ENCODE data around the gene DOHH.

Gene DOHH

DNA sequence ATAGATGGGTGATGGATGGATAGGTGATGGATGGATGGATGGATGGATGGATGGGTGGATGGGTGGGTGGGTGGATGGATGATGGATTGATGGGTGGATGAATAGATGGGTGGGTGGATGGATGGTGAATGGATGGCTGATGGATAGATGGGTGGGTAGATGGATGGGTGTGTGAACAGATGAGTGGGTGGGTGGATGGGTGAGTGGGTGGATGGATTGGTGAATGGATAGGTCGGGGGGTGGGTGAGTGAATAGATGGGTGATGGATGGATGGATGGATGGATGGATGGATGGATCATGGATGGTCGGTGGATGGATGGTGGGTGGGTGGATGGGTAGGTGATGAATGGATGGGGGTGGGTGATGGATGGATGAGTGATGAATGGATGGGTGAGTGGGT lies 23.6 kb downstream of the DOHH start:
- Histone ChIP-seq H3K79me2 (ENCODE audit: control insufficient read depth, insufficient read depth, low read length, unreplicated experiment) (no peaks in the 10 kb centered on the region), H3K4me1 (ENCODE audit: control insufficient read depth, insufficient read depth, low read length, unreplicated experiment) (no peaks in the 10 kb centered on the region), H3K36me3 (ENCODE audit: insufficient read depth, low read length) (no peaks in the 10 kb centered on the region), H3K4me3 (ENCODE audit: low read depth, low read length) (no peak overlapping the region), H2AFZ (ENCODE audit: low read length, unreplicated experiment) (no peak overlapping the region), H3K27me3 (ENCODE audit: insufficient read depth, low read length) (peaks cover 20% of the 10 kb centered on the region), H3K27ac (ENCODE audit: low read depth, low read length) (no peak overlapping the region)

DNA sequence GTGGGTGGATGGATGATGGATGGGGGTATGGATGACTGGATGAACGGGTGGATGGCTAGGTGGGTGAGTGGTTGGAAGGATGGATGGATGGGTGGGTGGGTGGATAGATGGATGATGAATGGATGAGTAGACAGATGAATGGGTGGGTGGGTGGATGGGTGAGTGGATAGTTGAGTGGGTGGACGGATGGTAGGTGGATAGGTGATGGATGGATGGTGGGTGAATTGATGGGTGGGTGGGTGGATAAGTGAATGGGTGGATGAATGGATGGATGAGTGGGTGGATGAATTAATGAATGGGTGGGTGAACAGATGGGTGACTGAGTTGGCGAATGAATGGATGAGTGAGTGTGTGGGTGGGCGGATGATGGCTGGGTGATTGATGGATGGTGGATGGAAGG lies 25.0 kb downstream of the DOHH start:
- H3K4me1 ChIP-seq (ENCODE audit: control insufficient read depth, insufficient read depth, low read length, unreplicated experiment) = no peaks in the 10 kb centered on the region
- H3K27ac ChIP-seq (ENCODE audit: low read depth, low read length) = no peak overlapping the region
- no peak overlapping the region for H2AFZ ChIP-seq (ENCODE audit: low read length, unreplicated experiment)
- H3K27me3 ChIP-seq (ENCODE audit: insufficient read depth, low read length) = peaks cover 7% of the 10 kb centered on the region; the same call in 1 of the 2 replicates
- no peaks in the 10 kb centered on the region for H3K36me3 ChIP-seq (ENCODE audit: insufficient read depth, low read length)
- H3K79me2 ChIP-seq (ENCODE audit: control insufficient read depth, insufficient read depth, low read length, unreplicated experiment) = no peaks in the 10 kb centered on the region
- H3K4me3 ChIP-seq (ENCODE audit: low read depth, low read length) = no peak overlapping the region

DNA sequence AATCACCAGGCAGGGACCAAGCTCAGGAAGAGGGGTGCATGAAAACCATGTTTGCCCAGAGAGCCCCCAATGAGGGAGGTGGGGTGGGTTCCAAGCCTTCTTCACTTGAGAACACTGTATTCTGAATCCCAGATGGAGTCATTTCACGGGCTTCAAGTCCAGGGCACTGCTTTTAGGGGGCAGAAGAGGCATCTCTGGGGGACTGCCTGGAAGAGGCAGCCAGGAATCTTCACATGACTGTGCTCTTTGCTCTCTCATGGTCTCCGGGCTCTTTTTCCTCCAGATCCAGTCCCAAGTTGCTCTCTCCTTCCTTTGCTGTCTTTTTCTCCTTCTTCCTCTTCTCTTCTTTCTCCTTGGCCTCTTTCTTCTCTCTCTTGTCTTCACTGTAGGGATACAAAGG lies 25.9 kb downstream of the DOHH start:
- Histone ChIP-seq H3K36me3 (ENCODE audit: insufficient read depth, low read length) (no peaks in the 10 kb centered on the region), H3K27me3 (ENCODE audit: insufficient read depth, low read length) (peaks cover 6% of the 10 kb centered on the region; the same call in 1 of the 2 replicates), H3K27ac (ENCODE audit: low read depth, low read length) (no peak overlapping the region), H3K4me3 (ENCODE audit: low read depth, low read length) (no peak overlapping the region), H3K79me2 (ENCODE audit: control insufficient read depth, insufficient read depth, low read length, unreplicated experiment) (no peaks in the 10 kb centered on the region), H2AFZ (ENCODE audit: low read length, unreplicated experiment) (no peak overlapping the region), H3K4me1 (ENCODE audit: control insufficient read depth, insufficient read depth, low read length, unreplicated experiment) (no peaks in the 10 kb centered on the region)

- H3K27me3 ChIP-seq (ENCODE audit: insufficient read depth, low read length) = peaks cover 2% of the 10 kb centered on the region; the same call in 1 of the 2 replicates
- no peak overlapping the region for H3K4me3 ChIP-seq (ENCODE audit: low read depth, low read length)
- H3K79me2 ChIP-seq (ENCODE audit: control insufficient read depth, insufficient read depth, low read length, unreplicated experiment) = no peaks in the 10 kb centered on the region
- H2AFZ ChIP-seq (ENCODE audit: low read length, unreplicated experiment) = no peak overlapping the region
- H3K36me3 ChIP-seq (ENCODE audit: insufficient read depth, low read length) = no peaks in the 10 kb centered on the region
- H3K27ac ChIP-seq (ENCODE audit: low read depth, low read length) = no peak overlapping the region
- no peaks in the 10 kb centered on the region for H3K4me1 ChIP-seq (ENCODE audit: control insufficient read depth, insufficient read depth, low read length, unreplicated experiment)
Measured at GRCh38 chr19:3474010-3474409, 26.5 kb downstream of the DOHH start.

DNA sequence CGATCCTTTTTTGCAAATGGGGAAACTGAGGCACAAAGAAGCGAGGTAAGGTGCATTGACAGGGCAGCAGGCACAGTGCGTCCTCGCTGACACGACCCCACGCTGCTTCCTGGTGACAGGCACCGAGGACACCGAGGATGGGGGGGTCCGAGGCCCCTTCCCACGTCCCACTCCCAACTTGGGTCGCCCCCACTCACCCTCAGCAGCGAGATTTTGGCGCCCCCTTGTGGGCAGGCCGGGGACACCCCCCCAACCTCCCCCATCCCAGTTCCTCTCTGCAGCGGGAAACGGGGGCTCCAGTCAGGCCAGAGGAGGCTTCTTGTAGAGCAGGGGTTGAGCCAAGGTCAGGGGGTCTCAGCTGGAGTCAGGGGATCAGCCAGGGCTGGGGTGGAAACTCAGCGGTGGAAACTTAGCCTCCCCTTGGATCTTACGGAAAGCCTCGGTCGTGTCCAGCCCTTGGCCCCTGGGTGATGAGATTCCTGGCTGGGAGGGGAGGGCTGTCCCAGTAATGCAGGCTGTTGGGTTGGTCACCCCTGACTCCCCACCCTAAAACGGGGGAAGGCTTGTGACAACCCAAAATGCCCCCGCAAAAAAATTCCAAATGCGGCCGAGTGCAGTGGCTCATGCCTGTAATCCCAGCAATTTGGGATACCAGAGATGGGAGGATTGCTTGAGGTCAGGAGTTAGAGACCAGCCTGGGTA lies 28.4 kb downstream of the DOHH start:
- no peak overlapping the region for H2AFZ ChIP-seq (ENCODE audit: low read length, unreplicated experiment)
- no peaks in the 10 kb centered on the region for H3K27me3 ChIP-seq (ENCODE audit: insufficient read depth, low read length)
- no peaks in the 10 kb centered on the region for H3K79me2 ChIP-seq (ENCODE audit: control insufficient read depth, insufficient read depth, low read length, unreplicated experiment)
- no peak overlapping the region for H3K27ac ChIP-seq (ENCODE audit: low read depth, low read length)
- peaks cover 2% of the 10 kb centered on the region; the same call in 1 of the 2 replicates for H3K36me3 ChIP-seq (ENCODE audit: insufficient read depth, low read length)
- H3K4me3 ChIP-seq (ENCODE audit: low read depth, low read length) = no peak overlapping the region
- H3K4me1 ChIP-seq (ENCODE audit: control insufficient read depth, insufficient read depth, low read length, unreplicated experiment) = no peaks in the 10 kb centered on the region

GRCh38 chr19:3470500-3471128 lies 29.9 kb downstream of the DOHH start:
- Histone ChIP-seq H3K36me3 (ENCODE audit: insufficient read depth, low read length) (peaks cover 2% of the 10 kb centered on the region; the same call in 1 of the 2 replicates), H3K27ac (ENCODE audit: low read depth, low read length) (no peak overlapping the region), H3K4me1 (ENCODE audit: control insufficient read depth, insufficient read depth, low read length, unreplicated experiment) (no peaks in the 10 kb centered on the region), H3K79me2 (ENCODE audit: control insufficient read depth, insufficient read depth, low read length, unreplicated experiment) (no peaks in the 10 kb centered on the region), H2AFZ (ENCODE audit: low read length, unreplicated experiment) (no peak overlapping the region), H3K27me3 (ENCODE audit: insufficient read depth, low read length) (no peaks in the 10 kb centered on the region), H3K4me3 (ENCODE audit: low read depth, low read length) (no peak overlapping the region)

GRCh38 chr19:3469638-3470499 lies 30.6 kb downstream of the DOHH start:
- no peaks in the 10 kb centered on the region for H3K4me1 ChIP-seq (ENCODE audit: control insufficient read depth, insufficient read depth, low read length, unreplicated experiment)
- H3K27me3 ChIP-seq (ENCODE audit: insufficient read depth, low read length) = no peaks in the 10 kb centered on the region
- no peak overlapping the region for H3K4me3 ChIP-seq (ENCODE audit: low read depth, low read length)
- peaks cover 2% of the 10 kb centered on the region; the same call in 1 of the 2 replicates for H3K36me3 ChIP-seq (ENCODE audit: insufficient read depth, low read length)
- H3K79me2 ChIP-seq (ENCODE audit: control insufficient read depth, insufficient read depth, low read length, unreplicated experiment) = no peaks in the 10 kb centered on the region
- H3K27ac ChIP-seq (ENCODE audit: low read depth, low read length) = no peak overlapping the region
- H2AFZ ChIP-seq (ENCODE audit: low read length, unreplicated experiment) = no peak overlapping the region

DNA sequence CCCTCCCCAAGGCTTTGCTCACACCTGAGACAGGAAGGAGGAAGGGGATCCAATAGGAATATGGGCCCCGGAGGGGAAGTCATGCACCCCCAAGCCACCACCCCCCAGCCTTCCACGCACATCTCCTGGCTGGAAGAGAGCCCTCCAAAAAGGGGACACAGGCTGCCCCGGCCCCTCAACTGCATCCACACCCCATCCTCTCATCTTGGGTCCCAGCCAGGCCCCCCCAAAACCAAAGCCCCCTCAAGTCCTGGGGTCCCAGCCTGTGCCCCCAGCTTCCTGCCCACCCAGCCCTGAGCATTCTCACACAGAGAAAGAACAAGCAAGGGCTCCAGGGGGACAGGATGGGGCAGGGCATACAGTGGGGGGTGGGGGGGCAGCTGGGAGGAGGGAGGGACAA lies 32.3 kb downstream of the DOHH start:
- no peaks in the 10 kb centered on the region for H3K79me2 ChIP-seq (ENCODE audit: control insufficient read depth, insufficient read depth, low read length, unreplicated experiment)
- no peaks in the 10 kb centered on the region for H3K27me3 ChIP-seq (ENCODE audit: insufficient read depth, low read length)
- no peak overlapping the region for H2AFZ ChIP-seq (ENCODE audit: low read length, unreplicated experiment)
- H3K27ac ChIP-seq (ENCODE audit: low read depth, low read length) = no peak overlapping the region
- H3K4me3 ChIP-seq (ENCODE audit: low read depth, low read length) = no peak overlapping the region
- no peaks in the 10 kb centered on the region for H3K4me1 ChIP-seq (ENCODE audit: control insufficient read depth, insufficient read depth, low read length, unreplicated experiment)
- H3K36me3 ChIP-seq (ENCODE audit: insufficient read depth, low read length) = peaks cover 2% of the 10 kb centered on the region; the same call in 1 of the 2 replicates

DNA sequence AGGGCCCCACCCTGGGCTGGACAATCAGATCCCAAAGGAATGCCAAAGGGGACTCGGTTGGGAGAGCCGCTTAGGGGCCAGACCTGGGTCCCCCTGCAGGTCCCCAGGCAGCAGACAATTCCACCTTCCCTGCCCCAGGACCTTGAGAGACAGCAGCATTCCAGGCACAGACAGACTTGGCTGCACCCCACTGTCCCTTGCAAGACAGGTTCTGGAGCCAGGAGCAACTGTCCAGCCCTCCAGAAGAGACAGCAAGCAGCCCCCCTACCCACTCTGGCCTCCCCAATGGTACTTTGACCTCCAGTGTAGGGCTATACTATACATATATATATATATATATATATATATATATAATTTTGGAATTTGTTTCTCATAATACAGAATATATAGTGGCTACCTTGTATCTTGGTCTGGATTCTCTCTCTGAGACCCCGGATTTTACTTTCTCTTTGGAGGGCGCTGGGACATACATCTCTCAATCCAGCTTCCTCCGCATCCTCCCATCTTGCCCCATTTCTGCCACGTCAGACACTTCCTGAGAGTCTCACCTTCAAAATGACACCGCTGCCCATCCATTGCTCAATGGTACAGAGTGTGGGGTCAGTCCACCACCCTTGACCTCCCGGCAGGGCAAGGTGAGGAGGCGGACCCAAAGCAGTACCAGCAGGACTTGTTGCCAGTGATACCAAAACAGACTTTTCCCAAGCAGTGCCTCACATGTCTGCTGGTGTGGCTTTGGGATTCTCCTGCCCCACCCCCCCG lies 32.9 kb downstream of the DOHH start:
- H3K27me3 ChIP-seq (ENCODE audit: insufficient read depth, low read length) = no peaks in the 10 kb centered on the region

DNA sequence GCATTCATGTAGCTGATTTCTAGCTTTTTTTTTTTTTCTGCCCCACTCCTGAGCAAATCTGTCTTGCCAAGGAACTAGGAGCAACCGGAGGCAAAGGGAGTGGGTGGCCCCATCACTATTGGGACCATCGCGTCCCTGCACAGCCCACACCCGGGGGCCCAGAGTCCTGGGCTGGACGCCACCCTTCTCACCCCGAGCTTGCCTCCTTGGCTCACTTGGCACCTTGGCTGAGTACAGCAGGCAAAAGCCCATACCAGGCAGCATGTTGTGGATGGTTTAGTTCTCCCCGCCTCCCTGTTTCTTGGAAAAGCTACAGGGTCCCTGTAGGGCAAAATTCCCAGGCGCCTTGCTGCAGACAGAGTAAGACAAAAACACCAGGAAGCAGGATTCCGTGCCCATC lies 33.8 kb downstream of the DOHH start:
- Histone ChIP-seq H3K27me3 (ENCODE audit: insufficient read depth, low read length) (no peaks in the 10 kb centered on the region), H3K79me2 (ENCODE audit: control insufficient read depth, insufficient read depth, low read length, unreplicated experiment) (no peaks in the 10 kb centered on the region), H3K36me3 (ENCODE audit: insufficient read depth, low read length) (peaks cover 2% of the 10 kb centered on the region; the same call in 1 of the 2 replicates), H2AFZ (ENCODE audit: low read length, unreplicated experiment) (no peak overlapping the region), H3K4me1 (ENCODE audit: control insufficient read depth, insufficient read depth, low read length, unreplicated experiment) (no peaks in the 10 kb centered on the region), H3K4me3 (ENCODE audit: low read depth, low read length) (no peak overlapping the region), H3K27ac (ENCODE audit: low read depth, low read length) (no peak overlapping the region)

More for the DNA sequence above, 32.9 kb downstream of the DOHH start:
- no peaks in the 10 kb centered on the region for H3K79me2 ChIP-seq (ENCODE audit: control insufficient read depth, insufficient read depth, low read length, unreplicated experiment)
- H3K4me3 ChIP-seq (ENCODE audit: low read depth, low read length) = no peak overlapping the region
- no peak overlapping the region for H3K27ac ChIP-seq (ENCODE audit: low read depth, low read length)
- no peaks in the 10 kb centered on the region for H3K4me1 ChIP-seq (ENCODE audit: control insufficient read depth, insufficient read depth, low read length, unreplicated experiment)
- H3K36me3 ChIP-seq (ENCODE audit: insufficient read depth, low read length) = peaks cover 2% of the 10 kb centered on the region; the same call in 1 of the 2 replicates
- H2AFZ ChIP-seq (ENCODE audit: low read length, unreplicated experiment) = no peak overlapping the region
